GM19023 (cell line): ENCODE data around the gene PARP14.
"Not testable (repeated sequence)": the region's sequence is repeated elsewhere in the genome, so short reads cannot be mapped to it uniquely, and the experiment has no call there.

Source experiments
- ATAC-seq: cut with Tn5 transposase; IDR thresholded peaks from one replicate; pipeline ENCODE4 v1.9.1; 2021; ENCODE audit warnings: mild to moderate bottlenecking, moderate library complexity; ENCODE audit not compliant: unreplicated experiment

PARP14 gene

GRCh38 chr3:122714273-122714672 is 33.6 kb downstream of the PARP14 start:
- ATAC-seq: no peak

DNA sequence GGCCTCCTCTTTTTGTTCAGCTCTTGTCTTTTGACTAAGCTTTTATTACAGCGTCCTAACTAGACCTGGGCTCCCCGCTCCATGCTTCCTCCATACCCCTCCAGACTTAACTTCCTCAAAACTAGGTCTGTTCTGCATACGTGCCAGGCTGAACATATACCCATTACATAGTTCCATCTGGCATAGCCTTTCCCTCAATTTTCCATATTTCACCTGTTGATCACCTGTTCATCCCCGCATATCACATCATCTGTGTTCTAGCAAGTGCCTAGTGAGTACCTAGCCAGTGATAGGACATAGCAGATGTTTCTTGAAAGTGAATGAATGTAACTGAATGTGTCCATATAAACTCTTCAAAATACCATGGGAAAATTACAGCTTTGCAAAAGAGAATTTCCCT is 36.0 kb downstream of the PARP14 start:
- no peak for ATAC-seq

- ATAC-seq: no peak
Observed at GRCh38 chr3:122719273-122719921, 38.8 kb downstream of the PARP14 start.

- ATAC-seq: no peak
Observed at GRCh38 chr3:122725106-122725505, 44.5 kb downstream of the PARP14 start.

DNA sequence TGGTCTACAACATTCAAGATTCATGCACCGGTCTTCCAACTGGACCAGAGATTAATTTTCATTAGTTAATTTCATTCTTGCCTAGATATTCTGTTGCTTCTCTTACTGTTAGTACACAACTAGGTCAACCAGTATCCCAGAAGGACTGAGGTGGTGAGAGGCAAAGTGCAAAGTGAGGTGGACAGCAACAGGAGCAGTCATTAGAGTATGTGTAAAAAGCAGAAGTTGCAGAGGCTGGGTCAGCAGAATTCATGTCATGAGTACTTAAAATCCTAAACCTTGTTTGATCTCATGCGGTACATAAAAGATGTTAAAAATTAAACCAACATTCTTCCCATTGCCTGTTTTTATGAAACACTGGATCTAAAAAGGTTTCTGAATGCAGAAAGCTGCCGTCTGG is 46.7 kb downstream of the PARP14 start:
- no peak for ATAC-seq

- ATAC-seq: no peak
Observed at GRCh38 chr3:122727766-122728165, 47.1 kb downstream of the PARP14 start.

DNA sequence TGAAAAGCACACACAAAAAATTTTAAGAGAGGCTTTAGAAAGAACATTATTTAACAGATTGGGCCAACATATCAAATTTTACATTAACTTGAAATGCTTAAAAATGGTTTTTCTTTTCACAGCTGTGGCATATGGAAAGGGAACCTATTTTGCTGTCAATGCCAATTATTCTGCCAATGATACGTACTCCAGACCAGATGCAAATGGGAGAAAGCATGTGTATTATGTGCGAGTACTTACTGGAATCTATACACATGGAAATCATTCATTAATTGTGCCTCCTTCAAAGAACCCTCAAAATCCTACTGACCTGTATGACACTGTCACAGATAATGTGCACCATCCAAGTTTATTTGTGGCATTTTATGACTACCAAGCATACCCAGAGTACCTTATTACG is 47.5 kb downstream of the PARP14 start:
- ATAC-seq: no peak

- no peak for ATAC-seq
Observed at GRCh38 chr3:122728756-122729514, 48.3 kb downstream of the PARP14 start.

GRCh38 chr3:122730240-122730639 is 49.6 kb downstream of the PARP14 start:
- ATAC-seq: no peak

DNA sequence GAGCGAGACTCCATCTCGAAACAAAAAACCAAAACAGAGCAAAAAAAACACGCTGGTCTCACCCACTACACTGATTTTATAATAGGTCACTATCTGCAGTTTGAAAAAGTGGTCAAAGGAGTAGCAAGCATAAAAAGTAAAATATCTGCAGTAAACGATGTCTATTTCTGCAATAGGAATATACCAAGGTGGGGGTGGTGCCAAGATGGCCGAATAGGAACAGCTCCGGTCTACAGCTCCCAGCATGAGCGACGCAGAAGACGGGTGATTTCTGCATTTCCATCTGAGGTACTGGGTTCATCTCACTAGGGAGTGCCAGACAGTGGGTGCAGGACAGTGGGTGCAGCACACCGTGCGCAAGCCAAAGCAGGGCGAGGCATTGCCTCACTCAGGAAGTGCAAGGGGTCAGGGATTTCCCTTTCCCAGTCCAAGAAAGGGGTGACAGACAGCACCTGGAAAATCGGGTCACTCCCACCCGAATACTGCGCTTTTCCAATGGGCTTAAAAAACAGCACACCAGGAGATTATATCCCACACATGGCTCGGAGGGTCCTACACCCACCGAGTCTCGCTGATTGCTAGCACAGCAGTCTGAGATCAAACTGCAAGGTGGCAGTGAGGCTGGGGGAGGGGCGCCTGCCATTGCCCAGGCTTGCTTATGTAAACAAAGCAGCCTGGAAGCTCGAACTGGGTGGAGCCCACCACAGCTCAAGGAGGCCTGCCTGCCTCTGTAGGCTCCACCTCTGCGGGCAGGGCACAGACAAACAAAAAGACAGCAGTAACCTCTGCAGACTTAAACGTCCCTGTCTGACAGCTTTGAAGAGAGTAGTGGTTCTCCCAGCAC is 52.3 kb downstream of the PARP14 start:
- not testable (repeated sequence) for ATAC-seq

- no peak for ATAC-seq
Observed at GRCh38 chr3:122739172-122739571, 58.5 kb downstream of the PARP14 start.

DNA sequence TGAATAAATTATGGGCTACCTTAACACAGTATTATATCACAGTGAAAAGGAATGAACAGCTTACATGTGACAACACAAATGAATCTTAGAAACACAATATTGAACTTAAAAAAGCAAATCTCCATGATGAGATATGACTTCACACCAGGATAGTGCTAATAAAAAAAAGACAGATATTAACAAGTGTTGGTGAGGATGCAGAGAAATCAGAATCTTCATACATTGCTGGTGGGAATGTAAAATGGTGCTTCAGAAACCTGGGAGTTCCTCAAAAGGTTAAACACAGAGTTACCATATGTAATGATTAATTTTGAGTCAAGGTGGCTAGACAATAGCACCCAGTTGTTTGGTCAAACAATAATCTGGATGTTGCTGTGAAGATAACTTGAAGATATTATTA is 61.6 kb downstream of the PARP14 start:
- no peak for ATAC-seq

DNA sequence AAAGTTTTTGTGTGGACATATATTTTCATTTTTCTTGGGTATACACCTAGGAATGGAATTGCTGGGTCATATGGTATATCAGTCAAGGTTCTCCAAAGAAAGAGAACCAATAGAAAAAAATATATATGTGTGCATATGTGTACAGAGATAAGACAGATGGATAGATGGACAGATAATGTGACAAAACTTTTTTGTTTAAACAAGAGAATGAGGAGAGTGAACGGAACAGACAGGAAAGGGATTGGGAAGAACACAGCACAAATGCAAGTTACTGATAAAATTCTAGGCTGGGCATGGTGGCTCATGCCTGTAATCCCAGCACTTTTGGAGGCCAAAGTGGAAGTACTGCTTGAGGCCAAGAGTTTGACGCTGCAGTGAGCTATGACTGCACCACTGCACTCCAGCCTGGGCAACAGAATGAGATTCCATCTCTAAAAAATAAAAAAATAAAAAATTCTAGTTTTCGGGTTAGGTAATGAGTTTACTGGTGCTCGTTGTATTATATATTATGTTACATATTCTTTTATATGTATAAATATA is 63.0 kb downstream of the PARP14 start:
- ATAC-seq: no peak

DNA sequence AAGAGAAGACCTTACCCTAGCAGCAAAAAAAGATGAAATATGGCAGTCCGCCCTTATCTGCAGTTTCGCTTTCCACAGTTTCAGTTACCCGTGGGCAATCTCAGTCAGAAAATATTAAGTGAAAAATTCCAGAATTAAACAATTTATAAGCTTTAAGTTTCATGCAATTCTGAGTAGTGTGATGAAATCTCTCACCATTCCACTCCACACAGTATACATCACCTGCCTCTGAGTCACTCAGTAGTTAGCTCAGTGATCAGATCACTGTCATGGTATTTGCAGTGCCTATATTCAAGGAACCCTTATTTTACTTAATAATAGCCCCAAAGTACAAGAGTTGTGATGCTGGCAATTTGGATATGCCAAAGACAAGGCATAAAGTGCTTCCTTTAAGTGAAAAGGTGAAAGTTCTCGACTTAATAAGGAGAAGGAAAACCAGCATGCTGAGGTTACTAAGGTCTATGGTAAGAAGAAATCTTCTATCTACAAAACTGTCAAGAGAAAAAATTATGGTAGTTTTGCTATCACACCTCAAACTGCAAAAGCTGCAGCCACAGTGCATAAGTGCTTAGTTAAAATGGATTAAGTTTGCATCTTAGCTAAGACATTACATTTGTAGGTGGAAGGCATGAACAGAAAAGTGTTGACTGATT is 64.9 kb downstream of the PARP14 start:
- no peak for ATAC-seq

DNA sequence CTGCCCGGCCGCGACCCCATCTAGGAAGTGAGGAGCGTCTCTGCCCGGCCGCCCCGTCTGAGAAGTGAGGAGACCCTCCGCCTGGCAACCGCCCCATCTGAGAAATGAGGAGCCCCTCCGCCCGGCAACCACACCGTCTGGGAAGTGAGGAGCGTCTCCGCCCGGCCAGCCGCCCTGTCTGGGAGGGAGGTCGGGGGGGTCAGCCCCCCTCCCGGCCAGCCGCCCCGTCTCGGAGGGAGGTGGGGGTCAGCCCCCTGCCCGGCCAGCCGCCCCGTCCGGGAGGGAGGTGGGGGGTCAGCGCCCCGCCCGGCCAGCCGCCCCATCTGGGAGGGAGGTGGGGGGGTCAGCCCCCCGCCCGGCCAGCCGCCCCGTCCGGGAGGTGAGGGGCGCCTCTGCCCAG is 66.7 kb downstream of the PARP14 start:
- ATAC-seq: not testable (repeated sequence)

DNA sequence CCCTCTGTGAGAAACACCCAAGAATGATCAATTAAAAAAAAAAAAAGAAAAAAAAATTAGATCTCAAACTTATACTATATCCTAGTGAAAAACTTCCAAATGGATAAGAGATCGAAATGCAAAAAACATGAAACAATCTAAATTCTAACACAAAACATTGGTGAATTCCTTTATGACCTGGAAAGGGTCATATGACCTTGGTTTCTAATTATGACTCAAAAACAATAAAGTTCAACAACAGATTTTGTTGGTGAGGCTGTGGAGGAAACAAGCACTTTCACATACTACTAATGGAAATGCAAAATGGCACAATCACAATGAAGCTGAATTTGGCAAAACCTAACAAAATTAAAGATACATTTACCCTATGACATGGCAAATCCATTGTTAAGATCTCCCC is 67.7 kb downstream of the PARP14 start:
- ATAC-seq: no peak

GRCh38 chr3:122754929-122755328 is 74.3 kb downstream of the PARP14 start:
- peak; percentile 62 for ATAC-seq

DNA sequence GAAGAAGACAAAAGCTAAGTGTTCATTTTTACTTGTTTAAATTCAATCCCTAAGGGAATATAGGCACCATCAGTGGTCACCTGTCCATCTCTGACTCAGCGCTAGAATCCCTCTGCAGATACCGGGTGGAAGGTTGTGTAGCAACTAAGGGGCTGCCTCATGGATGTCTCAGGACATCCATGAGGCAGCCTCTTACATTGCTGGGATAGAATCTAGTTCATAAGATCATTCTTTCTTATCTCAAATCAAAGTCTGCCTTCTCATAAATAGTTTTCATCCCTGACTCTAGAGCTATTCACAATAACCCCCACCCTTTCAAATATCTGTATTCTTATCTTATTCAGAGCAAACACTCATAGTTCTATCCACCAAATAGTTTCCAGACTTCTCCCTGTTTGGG is 74.9 kb downstream of the PARP14 start:
- ATAC-seq: no peak

DNA sequence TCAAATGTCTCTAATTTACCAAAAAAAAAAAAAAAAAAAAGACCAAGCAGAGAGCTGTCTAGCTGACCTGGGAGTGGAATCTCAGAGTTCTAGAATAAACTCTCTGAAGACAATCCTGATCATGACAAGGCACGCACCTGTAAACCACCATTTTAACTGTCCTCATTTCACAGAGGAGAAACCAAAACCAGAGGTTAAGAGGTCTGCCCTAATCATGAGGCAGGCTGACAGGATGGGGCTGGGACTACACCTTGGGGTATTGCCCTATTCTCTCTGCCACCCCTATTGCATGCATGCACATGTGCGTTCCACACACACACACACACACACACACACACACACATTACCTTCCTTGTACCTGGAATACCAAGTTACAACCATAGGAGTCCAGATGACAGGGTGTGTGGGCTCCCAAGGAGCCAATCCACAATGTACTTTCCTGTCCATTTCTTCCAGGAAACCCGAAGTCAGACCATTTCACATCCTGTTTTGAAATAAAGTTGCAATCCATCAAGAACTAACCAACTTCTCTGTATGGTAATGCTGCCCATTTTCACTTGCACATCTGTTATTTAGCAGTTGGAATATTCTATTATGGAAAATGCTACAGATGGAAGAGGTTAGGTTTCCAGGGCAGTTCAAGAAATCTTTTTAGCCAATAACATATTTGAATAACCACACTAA is 78.4 kb downstream of the PARP14 start:
- no peak for ATAC-seq
